ENCODE measurements around the gene HNMT.
"Not testable (repeated sequence)": the region's sequence is repeated elsewhere in the genome, so short reads cannot be mapped to it uniquely, and the experiment has no call there.

Gene HNMT

DNA sequence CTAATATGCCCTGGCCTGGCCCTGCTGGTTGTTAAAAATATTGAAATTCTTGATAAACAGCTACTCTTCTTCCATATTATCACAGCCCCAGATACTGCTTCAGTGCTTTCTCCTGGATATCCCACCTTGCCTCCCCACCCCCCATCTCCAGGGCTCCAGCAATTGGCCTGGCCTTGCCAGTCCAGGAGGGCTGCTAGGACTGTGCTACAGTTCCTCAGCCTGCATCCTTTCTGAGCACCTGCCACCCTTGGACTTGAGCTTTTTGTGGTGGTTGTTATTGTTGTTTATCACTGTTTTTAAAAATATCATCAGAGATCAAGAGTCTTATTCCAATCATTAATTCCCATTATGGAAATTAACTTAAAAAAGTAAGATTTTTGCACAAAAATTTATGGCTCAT is 13.5 kb downstream of the HNMT start:
- DNase-seq, result no peak

DNA sequence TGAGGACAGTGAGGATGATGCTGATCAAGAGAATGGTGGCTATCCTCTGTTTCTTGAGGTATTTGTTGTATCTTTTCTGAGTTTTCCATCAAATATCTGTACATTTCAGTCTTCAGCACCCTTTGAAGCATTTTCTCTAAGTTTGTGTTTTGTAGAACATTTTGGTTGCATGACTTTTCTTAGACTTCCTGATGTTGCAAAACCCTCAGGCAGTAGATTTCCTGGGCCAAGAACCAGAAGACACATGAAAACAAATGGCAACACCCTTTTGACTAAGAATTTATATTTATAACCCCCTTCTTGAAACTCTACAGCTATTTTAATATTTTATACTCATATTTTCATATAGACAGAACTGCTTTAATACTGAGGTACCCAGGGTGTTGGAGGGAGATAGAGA is 16.2 kb downstream of the HNMT start:
- no peak for DNase-seq

DNA sequence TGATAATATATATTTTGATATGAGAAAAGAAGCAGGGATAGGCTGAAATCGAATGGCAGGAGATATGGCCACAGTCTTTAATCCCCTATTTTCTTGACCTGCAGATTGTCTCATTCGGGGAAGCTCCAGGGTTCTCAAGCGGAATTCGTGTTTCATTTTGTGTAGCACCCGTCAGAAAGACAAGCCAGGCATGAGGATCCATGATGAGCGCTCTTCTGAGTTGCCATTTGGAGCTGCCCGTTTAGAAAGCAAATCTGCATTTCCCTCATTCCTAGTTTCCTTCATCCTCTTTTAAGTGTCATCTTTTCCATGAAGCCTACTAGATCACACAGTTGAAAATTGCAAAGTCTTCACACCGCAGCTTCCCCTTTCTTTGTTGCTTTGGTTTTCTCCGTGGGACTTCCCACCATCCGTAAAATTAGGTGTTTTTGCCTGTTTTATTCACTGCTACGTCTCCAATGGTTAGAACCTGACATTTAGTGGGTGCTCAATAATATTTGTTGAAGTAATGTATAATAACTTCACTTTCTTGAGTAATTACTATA is 16.9 kb downstream of the HNMT start:
- DNase-seq, result no peak

DNA sequence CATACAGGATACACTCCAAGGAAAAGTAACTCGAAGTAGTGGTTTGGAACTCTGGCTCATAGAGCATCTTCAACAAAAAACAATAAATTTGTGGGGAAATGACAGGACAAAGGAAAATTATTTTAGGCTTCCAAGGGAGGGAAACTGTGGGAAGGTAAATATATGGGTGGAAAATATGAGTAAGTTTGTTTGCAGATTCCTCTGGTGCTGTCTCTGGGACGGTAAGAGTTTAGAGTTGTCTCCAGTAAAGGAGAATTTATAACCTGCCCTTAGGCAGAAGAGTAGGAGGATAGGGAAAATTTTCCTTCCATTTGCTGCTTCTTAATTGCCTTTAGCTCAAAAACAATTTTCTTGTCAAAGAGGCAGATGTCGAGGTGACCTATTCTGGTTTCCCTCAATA is 19.3 kb downstream of the HNMT start:
- DNase-seq, result no peak

DNA sequence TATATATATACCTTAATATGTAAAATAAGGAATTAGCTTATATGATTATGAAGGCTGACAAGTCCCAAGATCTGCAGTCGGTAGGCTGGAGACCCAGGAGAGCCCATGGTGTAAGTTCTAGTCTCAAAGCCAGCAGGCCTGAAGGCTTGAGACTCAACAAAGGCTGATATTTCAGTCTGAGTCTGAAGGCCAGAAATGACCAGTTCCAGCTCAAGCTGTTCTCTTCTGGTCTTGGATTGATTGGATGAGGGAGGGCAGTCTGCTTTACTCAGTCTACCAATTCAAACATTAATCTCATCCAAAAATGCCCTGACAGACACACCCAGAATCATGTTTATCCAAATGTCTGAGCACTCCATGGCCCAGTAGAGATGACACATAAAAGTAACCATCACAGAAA is 22.0 kb downstream of the HNMT start:
- no peak for DNase-seq

DNA sequence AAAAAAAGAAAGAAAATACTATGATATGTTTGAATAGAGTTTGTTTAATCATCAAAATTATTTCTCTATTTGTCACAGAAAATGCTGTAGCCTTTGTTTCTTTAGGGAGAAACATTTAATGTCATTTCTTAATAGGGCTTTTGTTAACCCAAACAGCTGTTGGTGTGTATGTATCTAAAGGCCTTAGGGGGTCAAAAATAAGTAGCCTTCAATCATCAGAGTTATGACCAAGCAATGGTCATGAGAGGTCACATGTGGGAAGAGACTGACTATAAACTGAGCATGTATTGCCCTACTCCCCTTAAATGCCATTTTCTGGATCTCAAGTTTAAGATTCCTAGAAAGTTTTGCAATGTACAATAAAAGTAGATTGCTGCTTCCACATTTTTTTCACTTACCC is 22.7 kb downstream of the HNMT start:
- no peak for DNase-seq

DNA sequence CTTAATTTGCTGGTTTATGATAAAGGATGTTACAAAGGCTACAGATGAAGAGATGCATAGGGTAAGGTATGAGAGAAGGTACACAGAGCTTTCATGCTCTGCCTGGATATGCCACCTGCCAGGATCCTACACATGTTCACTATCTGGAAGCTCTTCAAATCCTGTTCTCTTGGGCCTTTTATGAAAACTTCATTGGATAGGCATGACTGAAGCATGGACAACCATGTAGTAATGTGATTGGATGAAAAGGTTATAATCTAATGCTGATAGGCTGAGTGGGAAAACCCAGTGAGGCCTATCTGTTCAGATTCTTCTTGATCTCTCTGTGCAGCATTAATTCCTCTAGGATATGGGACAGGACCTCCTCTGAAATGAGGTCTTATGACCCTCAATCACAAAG is 26.8 kb downstream of the HNMT start:
- DNase-seq, result no peak

DNA sequence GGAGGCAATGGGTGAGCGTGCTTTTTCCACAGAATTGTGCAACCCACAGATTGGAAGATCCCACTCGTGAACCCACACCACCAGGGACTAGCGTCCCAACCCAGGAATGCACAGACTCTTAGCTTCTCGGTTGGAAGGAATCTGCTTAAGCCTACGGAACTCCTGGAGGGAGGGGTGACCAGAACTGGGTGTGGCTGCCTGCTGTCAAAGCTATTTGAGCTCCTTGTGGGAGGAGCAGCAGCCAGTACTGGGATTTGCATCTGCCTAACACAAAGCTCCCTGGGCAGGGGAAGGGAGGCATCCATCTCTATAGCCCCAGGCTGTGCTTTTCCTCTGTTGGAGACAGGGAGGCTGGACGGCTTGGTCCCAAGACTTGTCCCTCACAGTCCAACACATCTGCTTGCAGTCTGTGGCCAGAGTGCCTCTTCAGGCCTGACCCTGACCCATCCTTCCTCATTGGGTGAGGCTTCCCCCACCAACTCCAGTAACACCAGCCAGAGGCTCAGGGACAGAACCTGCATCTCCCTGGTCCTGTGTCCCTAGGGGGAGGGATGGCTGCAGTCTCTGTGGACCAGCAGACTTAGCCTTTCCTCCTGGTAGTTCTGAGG is 27.9 kb downstream of the HNMT start:
- DNase-seq, result no peak

DNA sequence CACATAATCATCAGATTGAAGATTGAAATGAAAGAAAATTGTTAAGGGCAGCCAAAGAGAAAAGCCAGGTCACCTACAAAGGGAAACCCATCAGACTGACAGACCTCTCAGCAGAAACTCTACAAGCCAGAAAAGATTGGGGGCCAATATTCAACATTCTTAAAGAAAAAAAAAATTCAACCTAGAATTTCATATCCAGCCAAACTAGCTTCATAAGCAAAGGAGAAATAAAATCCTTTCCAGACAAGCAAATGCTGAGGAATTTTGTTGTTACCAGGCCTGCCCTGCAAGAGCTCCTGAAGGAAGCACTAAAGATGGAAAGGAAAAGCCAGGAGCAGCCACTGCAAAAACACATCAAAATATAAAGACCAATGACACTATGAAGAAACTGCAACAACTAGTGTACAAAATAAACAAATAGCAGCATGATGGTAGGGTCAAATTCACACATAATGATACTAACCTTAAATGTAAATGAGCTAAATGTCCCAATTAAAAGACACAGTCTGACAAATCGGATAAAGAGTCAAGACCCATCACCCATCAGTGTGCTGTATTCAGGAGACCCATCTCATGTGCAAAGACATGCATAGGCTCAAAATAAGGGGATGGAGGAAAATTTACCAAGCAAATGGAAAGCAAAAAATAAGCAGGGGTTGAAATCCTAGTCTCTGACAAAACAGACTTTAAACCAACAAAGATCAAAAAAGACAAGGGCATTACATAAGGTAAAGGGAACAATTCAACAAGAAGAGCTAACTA is 29.6 kb downstream of the HNMT start:
- DNase-seq, result not testable (repeated sequence)

DNA sequence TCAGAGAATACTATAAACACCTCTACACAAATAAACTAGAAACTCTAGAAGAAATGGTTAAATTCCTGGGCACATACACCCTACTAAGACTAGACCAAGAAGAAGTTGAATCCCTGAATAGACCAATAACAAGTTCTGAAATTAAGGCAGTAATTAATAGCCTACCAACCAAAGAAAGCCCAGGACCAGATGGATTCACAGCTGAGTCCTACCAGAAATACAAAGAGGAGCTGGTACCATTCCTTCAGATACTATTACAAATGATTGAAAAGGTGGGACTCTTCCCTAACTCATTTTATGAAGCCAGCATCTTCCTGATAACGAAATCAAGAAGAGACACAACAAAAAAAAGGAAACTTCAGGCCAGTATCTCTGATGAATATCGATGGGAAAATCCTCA is 31.1 kb downstream of the HNMT start:
- not testable (repeated sequence) for DNase-seq

DNA sequence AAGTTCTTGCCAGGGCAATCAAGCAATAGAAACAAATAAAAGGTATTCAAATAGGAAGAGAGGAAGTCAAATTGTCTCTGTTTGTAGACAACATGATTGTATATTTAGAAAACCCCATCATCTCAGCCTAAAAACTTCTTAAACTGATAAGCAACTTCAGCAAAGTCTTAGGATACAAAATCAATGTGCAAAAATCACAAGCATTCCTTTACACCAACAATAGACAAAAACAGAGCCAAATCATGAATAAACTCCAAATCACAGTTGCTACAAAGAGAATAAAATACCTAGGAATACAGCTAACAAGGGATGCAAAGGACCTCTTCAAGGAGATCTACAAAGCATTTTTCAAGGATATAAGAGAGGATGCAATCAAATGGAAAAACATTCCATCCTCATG is 31.9 kb downstream of the HNMT start:
- not testable (repeated sequence) for DNase-seq

DNA sequence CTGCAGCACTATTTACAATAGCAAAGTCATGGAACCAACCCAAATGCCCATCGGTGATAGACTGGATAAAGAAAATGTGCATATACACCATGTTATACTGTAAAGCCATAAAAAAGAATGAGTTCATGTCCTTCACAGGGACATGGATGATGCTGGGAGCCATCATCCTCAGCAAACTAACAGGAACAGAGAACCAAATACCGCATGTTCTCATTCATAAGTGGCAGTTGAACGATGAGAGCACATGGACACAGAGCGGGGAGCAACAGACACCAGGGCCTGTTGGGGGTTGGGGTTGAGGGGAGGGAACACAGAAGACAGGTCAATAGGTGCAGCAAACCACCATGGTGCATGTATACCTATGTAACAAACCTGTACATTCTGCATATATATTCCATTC is 33.5 kb downstream of the HNMT start:
- DNase-seq, result no peak

DNA sequence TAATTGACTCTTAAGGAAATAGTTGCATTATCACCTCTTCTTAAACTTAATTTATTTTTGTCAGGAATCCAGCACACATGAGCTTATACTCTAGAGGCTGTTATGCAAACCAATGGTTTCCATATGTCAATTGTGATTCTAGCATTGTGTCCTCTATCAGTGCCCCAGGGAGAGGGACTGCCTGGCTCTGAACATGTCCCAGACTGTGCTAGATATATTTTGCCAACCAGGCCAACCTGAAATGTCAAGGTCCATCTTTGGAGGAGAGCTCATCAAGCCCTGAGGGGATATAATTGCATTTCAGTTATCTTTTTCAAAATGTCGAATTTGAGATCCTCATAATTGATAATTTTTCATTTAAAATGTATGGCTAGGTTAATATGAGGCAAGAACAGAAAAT is 34.2 kb downstream of the HNMT start:
- no peak for DNase-seq

DNA sequence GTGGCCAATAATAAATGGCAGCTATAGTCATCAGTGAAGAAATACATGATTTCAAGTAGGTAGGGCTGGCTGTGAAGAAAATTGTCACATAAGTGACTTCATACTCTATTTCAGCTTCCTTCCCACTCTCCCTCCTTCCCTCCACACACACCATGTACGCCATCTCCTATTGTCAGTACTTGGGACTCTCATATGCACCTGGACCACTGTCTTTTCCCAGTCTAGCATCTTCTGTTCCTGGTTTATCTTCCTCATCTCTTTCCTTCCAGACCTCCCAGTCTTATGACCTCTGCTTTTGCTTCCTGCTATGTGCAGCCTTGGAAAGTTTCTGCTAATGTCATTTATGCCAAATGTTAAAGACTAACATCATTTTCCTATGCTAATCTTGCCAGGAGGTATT is 35.0 kb downstream of the HNMT start:
- no peak for DNase-seq

DNA sequence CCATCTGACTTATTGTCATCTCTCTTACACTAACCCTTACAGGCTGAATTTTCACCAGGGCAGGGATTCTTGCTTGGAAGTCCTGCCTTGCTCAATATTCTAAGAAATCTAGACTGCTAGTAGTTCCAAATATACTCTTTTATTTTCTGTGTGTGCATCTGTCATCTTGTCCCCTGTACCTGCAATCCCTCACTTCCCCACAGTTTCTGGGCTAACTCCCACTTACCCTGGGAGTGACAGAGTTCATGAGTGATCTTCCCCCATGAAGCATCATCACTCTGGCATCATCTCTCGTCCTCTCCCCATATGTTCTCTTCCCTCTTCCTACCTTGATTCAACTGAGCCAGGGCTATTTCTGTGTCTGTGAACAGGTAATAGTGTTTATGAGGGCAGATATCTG is 35.7 kb downstream of the HNMT start:
- DNase-seq, result no peak

DNA sequence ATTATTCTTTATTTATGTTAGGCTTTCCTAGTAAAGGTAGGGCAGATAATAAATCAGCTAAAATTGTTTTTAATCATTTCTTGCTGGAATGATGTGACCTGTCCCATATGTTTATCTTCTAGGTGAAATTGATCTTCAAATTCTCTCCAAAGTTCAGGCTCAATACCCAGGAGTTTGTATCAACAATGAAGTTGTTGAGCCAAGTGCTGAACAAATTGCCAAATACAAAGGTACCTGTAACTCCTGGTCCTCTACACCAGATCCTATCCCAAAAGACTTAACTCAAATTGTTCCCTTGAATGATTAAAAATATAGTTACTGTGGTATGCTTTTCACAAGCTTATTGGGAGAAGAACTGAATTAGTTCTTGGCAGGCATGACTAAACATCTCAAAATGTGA is 36.5 kb downstream of the HNMT start:
- no peak for DNase-seq

DNA sequence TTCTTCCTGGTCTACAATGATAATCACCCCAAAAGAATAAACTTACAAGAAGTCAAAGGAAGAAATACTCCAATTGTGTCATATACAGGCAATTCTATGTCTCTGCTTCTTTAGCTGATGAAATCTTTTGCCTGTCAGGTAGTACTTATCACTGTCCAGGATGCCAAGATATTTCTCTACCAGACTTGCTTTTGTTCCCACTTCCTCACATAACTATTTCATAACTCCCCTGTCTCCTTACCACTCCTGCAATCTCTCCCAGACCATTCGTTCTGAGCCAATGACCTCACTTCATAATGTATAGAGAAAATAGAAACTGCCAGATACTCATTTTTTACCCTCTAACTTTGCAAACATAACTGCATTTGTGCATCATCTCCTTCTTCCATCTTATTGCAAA is 39.1 kb downstream of the HNMT start:
- DNase-seq, result no peak

DNA sequence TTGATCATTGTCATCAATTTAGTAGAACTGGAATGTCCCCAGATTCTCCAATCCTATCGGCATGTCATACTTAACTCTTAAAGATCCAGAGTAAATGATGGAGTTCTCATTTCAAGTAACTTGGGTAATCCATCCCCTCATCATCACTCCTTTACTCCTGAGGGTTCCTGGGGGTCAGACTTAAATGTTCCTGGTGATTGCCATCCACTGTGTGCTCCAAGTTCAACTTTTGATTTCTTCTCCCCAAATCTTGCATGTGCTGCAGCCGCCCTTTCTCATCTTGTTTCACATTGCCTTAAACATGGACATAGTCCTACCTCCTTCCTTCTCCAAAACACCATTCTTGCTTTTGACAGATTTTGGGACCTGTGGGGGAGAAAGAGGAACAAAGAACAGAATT is 43.2 kb downstream of the HNMT start:
- no peak for DNase-seq

DNA sequence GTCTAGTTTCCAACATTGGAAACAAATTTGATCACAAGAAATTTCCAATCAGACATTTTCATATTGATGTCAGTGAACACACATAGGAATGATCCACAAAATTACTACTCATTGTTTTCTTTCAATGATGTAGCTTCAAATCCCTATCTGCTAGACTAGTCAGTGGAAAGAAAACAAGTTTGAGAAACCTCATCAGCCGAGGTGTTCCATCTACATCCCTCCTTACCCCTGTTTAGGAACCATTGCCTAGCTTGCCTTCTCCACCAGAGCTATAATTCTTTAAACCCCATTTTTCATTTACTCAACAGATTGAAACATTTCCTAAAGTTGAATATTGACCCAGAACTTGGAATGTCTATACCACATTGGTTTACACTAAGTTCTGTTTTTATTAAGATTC is 45.3 kb downstream of the HNMT start:
- no peak for DNase-seq

DNA sequence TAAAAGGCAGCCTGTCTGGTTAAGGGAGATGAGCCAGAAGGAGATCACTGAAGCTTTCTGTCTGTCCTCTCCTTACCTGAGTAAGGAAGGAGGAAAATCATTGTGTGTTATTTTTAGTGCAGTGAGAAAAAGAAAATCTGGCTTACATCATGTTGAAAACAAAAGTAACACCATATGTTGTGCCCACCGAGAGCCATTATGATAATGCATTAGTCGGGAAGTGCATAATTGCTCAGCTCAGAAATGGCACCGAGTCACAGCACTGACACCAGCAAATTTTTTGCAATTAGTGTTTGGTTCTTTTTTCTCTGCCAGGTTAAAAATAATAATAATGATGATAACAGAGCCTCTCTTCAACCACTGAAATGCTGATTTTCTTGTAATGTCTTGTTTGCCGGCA is 46.6 kb downstream of the HNMT start:
- DNase-seq, result no peak

DNA sequence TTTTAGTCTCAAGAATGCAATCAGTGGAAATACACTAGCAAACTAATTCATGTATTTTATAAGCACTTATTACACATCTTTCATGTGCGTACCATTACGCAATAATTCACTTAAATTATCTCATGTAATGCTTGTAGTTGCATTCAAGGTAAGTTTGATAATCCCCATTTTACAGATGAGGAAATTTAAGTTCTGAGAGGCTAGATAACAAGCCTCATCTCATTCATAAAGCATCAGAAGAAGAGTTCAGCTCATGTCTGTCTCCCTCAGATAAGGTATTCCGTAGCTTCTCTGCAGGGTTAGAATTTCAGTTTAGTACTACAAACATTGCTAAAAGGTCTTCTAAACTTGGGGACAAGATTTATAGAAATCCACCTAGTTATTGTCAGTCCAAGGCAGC is 47.8 kb downstream of the HNMT start:
- no peak for DNase-seq

DNA sequence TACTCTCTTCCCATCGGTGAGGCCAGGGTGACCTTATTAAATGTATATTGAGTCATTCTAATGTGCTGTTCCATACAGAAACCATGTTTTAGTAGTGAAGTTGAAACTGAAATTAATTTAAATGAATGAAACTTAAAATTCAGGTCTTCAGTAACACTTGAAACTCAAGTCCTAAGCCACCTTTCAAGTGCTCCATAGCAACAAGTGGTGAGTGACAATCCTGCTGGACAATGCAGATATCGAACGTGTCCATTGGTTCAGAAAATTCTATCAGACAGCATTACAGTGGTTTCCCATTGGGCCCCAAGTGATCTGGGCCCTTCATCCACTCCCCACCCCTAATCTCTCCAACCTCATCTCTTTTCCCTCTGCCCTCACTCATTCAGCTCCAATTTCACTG is 48.7 kb downstream of the HNMT start:
- no peak for DNase-seq

DNA sequence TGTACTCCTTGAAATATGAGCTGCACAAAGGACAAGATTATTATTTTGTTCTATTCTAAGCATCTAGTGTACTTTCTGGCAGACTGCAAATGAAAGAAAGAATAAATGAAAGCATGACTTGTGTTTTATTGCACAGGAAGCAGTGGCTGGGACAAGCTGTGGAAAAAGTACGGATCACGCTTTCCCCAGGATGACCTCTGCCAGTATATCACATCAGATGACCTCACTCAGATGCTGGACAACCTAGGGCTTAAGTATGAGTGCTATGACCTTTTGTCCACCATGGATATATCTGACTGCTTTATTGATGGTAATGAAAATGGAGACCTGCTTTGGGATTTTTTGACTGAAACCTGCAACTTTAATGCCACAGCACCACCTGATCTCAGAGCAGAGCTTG is 49.4 kb downstream of the HNMT start:
- no peak for DNase-seq

DNA sequence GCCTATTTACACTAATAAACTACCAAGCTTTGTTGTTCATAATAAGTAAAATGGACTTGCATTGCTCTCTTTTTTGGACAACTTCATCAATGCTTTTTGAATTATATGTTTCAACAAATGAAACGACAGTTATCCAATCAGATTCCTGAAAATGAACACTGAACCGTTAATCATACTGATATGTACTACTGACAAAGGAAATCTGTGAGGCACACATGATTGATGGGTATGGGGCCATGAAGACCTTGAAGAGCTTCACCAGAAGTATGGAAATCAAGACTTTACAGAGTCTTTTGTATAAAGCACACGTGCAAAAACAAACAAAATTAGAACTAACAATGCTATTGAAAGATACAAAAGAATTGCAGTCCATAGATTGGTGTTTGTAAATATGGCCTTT is 51.2 kb downstream of the HNMT start:
- DNase-seq, result no peak

Data from NCI-H1417 treated with DMSO at 0.1 percent for 48 hours (cell line).